Lower lobe of right lung (tissue), 2 donors: ENCODE data around the gene RTN4RL1. TPM values are rescaled to one million over a fixed set of nuclear protein-coding genes. Genes with fewer than 3 reads are reported as not detected.
"Not testable (repeated sequence)": the region's sequence is repeated elsewhere in the genome, so short reads cannot be mapped to it uniquely, and the experiment has no call there.

Source experiments
- ATAC-seq, 2 donors: fragments of 200-7000 bp; cut with Tn5 transposase; one replicate each; pipeline ENCODE4 v1.9.1; 2020 to 2022; ENCODE audit warnings: mild to moderate bottlenecking in 2 of 2, moderate library complexity in 2 of 2
- DNase-seq: peaks from one replicate; pipeline ENCODE4 v3.0.0-alpha.2; 2020
- H3K27ac ChIP-seq: fragments of 200-600 bp; one replicate; pipeline ENCODE4 v1.8.0; 2022
- H3K27me3 ChIP-seq: fragments of 200-600 bp; one replicate; pipeline ENCODE4 v1.8.0; 2022; ENCODE audit warnings: low read depth
- H3K36me3 ChIP-seq: fragments of 200-600 bp; one replicate; pipeline ENCODE4 v1.8.0; 2022; ENCODE audit warnings: mild to moderate bottlenecking
- H3K4me1 ChIP-seq: fragments of 200-600 bp; one replicate; pipeline ENCODE4 v1.8.0; 2022
- H3K4me3 ChIP-seq: fragments of 200-600 bp; one replicate; pipeline ENCODE4 v1.8.0; 2022; ENCODE audit warnings: mild to moderate bottlenecking
- H3K9me3 ChIP-seq: fragments of 200-600 bp; one replicate; pipeline ENCODE4 v1.8.0; 2022
- intact Hi-C: fragments of 100-400 bp; cut with DNase I; formaldehyde crosslinking; loops from one replicate; pipeline ENCODE4 v1.11.0; 2022
- total RNA-seq: library from RNA; stranded (reverse); fragmentation: NEBNext Ultra II Directional; extraction: Animal tissue kit (Norgen Biotek cat#: 25700); gene quantifications from one replicate; pipeline ENCODE4 v1.2.1, GENCODE V29; 2021
- TF ChIP-seq, protein P1 (sequence below): fragments of 200-600 bp; IDR thresholded peaks from one replicate; pipeline ENCODE4 v1.8.0; 2022; ENCODE audit warnings: antibody characterized with exemption, mild to moderate bottlenecking
- donor health status: DM: no; HTN: yes; CAD: no; lungs with severe emphysema.

Gene RTN4RL1
- total RNA-seq, 1 donor from 2014 or later: 5.8 TPM

DNA sequence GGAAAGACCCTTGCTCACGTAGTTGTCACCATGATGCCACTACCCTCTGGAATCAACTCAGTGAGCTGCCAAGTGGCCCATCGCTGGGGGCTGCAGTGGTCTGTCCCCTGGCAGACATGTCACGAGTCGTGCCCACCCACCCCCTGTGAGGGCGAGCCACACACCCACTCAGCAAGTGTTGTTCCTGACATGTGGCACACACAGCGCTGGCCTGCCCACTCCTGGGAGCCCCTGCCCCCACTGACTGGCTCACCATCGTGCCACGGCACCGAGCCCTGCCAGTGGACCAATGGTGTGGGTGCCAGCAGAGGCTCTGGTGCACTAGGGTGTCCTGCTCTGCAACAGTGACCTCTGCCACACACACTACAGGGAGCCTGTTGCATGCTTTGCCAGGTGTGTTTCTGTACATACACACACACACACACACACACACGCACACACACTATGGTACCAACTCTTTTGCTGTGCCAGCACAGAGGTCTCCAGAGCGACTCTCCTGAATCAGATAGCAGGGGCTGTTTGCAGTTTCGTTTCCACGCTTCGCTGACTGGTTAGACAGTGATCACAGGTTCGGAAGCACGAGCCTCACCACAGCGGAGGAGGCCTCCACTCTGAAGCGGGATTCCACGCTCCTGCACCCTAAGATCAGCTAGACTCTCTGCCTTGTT lies 7.7 kb downstream of the RTN4RL1 start:
- DNase-seq (no peak), ATAC-seq (peak in 1 of 2 donors; percentile 5)
- Histone ChIP-seq H3K27me3 (peaks cover 14% of the 10 kb centered on the region), H3K4me3 (no peak overlapping the region), H3K36me3 (no peaks in the 10 kb centered on the region), H3K27ac (no peak overlapping the region), H3K4me1 (no peaks in the 10 kb centered on the region), H3K9me3 (no peaks in the 10 kb centered on the region)
- intact Hi-C loops: no loop called here
- TF ChIP-seq, protein P1, sequence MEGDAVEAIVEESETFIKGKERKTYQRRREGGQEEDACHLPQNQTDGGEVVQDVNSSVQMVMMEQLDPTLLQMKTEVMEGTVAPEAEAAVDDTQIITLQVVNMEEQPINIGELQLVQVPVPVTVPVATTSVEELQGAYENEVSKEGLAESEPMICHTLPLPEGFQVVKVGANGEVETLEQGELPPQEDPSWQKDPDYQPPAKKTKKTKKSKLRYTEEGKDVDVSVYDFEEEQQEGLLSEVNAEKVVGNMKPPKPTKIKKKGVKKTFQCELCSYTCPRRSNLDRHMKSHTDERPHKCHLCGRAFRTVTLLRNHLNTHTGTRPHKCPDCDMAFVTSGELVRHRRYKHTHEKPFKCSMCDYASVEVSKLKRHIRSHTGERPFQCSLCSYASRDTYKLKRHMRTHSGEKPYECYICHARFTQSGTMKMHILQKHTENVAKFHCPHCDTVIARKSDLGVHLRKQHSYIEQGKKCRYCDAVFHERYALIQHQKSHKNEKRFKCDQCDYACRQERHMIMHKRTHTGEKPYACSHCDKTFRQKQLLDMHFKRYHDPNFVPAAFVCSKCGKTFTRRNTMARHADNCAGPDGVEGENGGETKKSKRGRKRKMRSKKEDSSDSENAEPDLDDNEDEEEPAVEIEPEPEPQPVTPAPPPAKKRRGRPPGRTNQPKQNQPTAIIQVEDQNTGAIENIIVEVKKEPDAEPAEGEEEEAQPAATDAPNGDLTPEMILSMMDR: no peak

DNA sequence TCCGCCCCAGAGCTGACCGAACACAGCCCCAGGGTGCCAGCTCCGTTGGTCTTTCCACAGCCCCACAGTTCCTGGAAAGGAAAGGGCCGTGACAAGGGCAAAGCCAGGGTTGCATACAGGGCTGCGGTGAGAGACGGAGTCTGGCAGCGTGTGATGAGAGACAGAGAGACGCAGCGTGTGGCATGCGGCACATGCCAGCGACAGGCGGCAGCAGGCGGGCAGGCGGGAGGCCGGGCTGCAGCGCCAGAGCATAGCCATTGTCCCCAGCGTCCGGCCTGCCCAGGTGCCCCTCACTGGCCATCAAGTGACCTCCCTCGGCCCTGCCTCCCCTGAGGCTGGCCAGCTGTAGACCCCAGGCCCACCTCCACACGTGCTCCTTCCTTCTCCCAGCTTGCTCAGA lies 8.6 kb downstream of the RTN4RL1 start:
- no peaks in the 10 kb centered on the region for H3K9me3 ChIP-seq
- H3K27me3 ChIP-seq: peaks cover 13% of the 10 kb centered on the region
- DNase-seq (no peak), ATAC-seq (no peak)
- peaks cover 9% of the 10 kb centered on the region for H3K4me1 ChIP-seq
- no peak overlapping the region for H3K27ac ChIP-seq
- H3K4me3 ChIP-seq: no peak overlapping the region
- TF ChIP-seq, protein P1: no peak
- no peaks in the 10 kb centered on the region for H3K36me3 ChIP-seq
- intact Hi-C loops: no loop called here

DNA sequence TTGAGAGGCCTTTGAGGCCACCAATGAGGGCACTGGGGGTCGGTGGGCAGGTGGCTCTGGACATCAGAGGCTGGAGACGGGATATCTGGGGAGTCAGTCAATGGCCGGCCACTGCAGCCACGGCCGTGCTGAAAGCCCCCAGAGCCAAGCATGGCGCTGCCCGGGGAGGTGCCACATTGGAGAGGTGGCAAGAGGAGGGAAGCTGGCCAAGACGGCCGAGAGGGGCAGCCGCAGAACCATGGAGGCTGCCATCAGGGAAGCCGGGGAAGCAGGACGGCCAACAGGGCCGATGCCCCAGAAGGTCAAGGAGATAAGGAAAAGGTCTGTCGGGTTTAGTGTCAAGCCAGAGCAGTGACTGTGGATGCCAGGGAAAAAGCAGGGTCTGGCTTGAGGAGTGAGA lies 9.8 kb downstream of the RTN4RL1 start:
- H3K9me3 ChIP-seq: no peaks in the 10 kb centered on the region
- peaks cover 16% of the 10 kb centered on the region for H3K4me1 ChIP-seq
- H3K27ac ChIP-seq: no peak overlapping the region
- no peaks in the 10 kb centered on the region for H3K36me3 ChIP-seq
- intact Hi-C loops: no loop called here
- H3K4me3 ChIP-seq: no peak overlapping the region
- TF ChIP-seq, protein P1: no peak
- H3K27me3 ChIP-seq: peaks cover 13% of the 10 kb centered on the region
- DNase-seq (no peak), ATAC-seq (no peak)

DNA sequence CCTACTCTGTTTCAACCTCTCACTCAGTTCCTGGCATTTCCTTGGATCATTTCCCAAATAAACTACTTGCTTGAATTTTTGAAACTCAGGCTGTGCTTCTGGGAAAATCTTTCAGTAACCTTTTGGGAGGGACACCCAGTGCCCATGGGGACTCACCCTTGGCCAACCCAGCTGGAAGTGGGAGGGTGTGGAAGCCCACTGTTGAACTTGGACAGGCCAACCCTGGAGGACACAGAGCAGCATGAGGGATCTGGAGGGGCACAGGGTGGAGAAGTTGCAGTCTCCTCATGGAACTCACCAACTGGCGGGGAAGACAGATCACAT lies 11.2 kb downstream of the RTN4RL1 start:
- DNase-seq: no peak
- H3K27me3 ChIP-seq: peaks cover 13% of the 10 kb centered on the region
- H3K9me3 ChIP-seq: no peaks in the 10 kb centered on the region
- no peak overlapping the region for H3K27ac ChIP-seq
- H3K4me1 ChIP-seq: peaks cover 16% of the 10 kb centered on the region
- intact Hi-C loops: no loop called here
- no peak overlapping the region for H3K4me3 ChIP-seq
- TF ChIP-seq, protein P1: no peak
- peak; percentile 49 to 69 for ATAC-seq
- H3K36me3 ChIP-seq: no peaks in the 10 kb centered on the region

DNA sequence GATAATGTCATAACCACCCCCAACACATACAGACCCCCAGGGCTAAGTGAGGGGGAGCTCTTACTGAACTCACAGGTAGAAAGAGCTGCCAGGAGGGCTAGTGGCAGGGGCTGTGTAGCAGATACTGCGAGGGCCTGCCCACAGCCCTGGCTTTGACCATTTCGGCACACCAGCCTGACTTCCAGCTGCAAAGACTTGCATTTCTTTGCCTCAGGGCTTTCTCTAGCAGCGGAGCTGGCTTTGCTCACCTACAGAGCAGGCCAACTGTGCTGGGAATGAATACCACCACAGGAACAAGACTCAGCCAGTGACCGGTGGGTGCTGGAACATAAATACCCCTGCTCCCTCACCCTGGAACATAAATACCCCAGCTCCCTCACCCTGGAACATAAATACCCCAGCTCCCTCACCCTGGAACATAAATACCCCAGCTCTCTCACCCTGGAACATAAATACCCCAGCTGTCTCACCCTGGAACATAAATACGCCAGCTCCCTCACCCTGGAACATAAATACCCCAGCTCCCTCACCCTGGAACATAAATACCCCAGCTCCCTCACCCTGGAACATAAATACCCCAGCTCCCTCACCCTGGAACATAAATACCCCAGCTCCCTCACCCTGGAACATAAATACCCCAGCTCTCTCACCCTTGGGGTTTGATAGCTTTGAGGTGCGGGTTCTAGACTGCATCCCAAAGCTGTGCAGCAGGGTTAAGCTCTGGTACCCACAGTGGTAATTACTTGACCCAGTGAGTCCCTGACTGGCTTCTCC lies 11.7 kb downstream of the RTN4RL1 start:
- DNase-seq, H3K27ac ChIP-seq, H3K36me3 ChIP-seq, intact Hi-C loops, H3K4me3 ChIP-seq, H3K9me3 ChIP-seq: not testable (repeated sequence)
- ATAC-seq: peak in 1 of 2 donors; percentile 23
- peaks cover 16% of the 10 kb centered on the region for H3K4me1 ChIP-seq
- peaks cover 13% of the 10 kb centered on the region for H3K27me3 ChIP-seq

DNA sequence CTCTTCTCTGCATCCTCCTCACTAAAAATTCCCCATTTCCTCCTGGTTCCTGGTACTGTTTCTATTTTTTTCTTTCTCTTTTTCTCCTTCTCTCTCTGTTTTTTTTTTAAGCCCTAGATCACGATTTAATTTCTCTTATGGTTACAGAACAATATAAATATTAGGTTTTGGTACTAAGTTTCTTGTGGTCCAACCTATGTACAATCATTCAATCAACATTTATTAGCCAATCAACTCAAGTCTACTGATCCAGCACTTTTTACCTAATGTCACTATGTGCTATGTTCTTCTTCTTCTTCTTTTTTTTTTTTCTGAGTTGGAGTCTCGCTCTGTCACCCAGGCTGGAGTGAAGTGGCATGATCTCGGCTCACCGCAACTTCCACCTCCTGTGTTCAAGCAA lies 12.6 kb downstream of the RTN4RL1 start:
- H3K36me3 ChIP-seq: no peaks in the 10 kb centered on the region
- ATAC-seq (no peak), DNase-seq (no peak)
- H3K4me3 ChIP-seq: no peak overlapping the region
- TF ChIP-seq, protein P1: no peak
- peaks cover 8% of the 10 kb centered on the region for H3K27me3 ChIP-seq
- peaks cover 16% of the 10 kb centered on the region for H3K4me1 ChIP-seq
- no peaks in the 10 kb centered on the region for H3K9me3 ChIP-seq
- peak overlapping the region; percentile 50 for H3K27ac ChIP-seq
- intact Hi-C loops: no loop called here
